ENCODE results near the gene KRT9. TPM values are rescaled to one million over a fixed set of nuclear protein-coding genes. Genes with fewer than 3 reads are reported as not detected.
"Not testable (repeated sequence)": the region's sequence is repeated elsewhere in the genome, so short reads cannot be mapped to it uniquely, and the experiment has no call there.

Gene KRT9
- total RNA-seq, 1 donor from 2014 or later = 0.30 TPM

GRCh38 chr17:41614098-41614497, 42.2 kb upstream of the KRT9 start:
- H3K36me3 Mint-ChIP-seq (ENCODE audit: unreplicated experiment) = no peaks in the 10 kb centered on the region
- no peaks in the 10 kb centered on the region for H3K9me3 Mint-ChIP-seq (ENCODE audit: unreplicated experiment)
- H3K27me3 Mint-ChIP-seq (ENCODE audit: unreplicated experiment) = peaks cover 3% of the 10 kb centered on the region
- DNase-seq (ENCODE audit: extremely low spot score, unreplicated experiment) = no peak
- no peak for TF ChIP-seq CTCF (IDR thresholded peaks at IDR 0.05)
- peaks cover 18% of the 10 kb centered on the region for H3K4me1 Mint-ChIP-seq (ENCODE audit: unreplicated experiment)
- no peak overlapping the region for H3K4me3 Mint-ChIP-seq (ENCODE audit: unreplicated experiment)
- H3K27ac Mint-ChIP-seq (ENCODE audit: unreplicated experiment) = no peak overlapping the region

GRCh38 chr17:41613277-41614082, 41.6 kb upstream of the KRT9 start:
- Mint-ChIP-seq H3K27me3 (ENCODE audit: unreplicated experiment) (peaks cover 8% of the 10 kb centered on the region), H3K9me3 (ENCODE audit: unreplicated experiment) (no peaks in the 10 kb centered on the region), H3K4me1 (ENCODE audit: unreplicated experiment) (peaks cover 18% of the 10 kb centered on the region), H3K4me3 (ENCODE audit: unreplicated experiment) (no peak overlapping the region), H3K27ac (ENCODE audit: unreplicated experiment) (no peak overlapping the region), H3K36me3 (ENCODE audit: unreplicated experiment) (no peaks in the 10 kb centered on the region)
- DNase-seq (ENCODE audit: extremely low spot score, unreplicated experiment) = no peak
- TF ChIP-seq CTCF (IDR thresholded peaks at IDR 0.05) = no peak

- H3K4me1 Mint-ChIP-seq (ENCODE audit: unreplicated experiment) = peaks cover 16% of the 10 kb centered on the region
- not testable (repeated sequence) for H3K36me3 Mint-ChIP-seq (ENCODE audit: unreplicated experiment)
These were observed 40.7 kb upstream of the KRT9 start, which contains the start of gene KRT16 for GRCh38 chr17:41612376-41613160. Gene KRT16, minus strand, starts transcription at chr17:41612767. Its CDS starts 79 bp downstream, at chr17:41612688.

DNA sequence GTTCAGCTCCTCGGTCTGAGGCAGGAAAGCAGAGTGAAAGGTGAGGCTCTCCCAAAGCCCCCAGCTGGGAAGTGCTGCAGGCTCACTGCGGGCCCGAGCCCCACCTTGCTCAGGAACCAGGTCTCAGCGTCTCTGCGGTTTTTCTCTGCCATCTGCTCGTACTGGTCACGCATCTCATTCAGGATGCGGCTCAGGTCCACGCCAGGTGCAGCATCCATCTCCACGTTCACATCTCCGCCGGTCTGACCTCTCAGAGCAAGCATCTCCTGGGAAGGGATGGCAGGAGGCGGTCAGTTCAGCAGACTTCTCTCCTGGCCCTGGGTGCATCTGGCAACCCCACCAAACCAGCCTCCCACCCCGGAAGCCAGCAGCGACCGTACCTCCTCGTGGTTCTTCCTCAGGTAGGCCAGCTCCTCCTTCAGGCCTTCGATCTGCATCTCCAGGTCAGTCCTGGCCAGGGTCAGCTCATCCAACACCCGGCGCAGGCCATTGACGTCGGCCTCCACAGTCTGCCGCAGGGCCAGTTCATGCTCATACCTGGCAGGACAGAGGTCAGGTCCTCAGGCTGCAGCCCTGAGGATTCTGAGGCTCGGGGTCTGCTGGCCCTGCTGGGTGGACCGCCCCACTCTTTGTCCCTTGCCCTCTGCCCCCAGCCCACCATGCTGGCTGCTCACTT, 39.2 kb upstream of the KRT9 start:
- Mint-ChIP-seq H3K4me1 (ENCODE audit: unreplicated experiment) (peaks cover 12% of the 10 kb centered on the region), H3K9me3 (ENCODE audit: unreplicated experiment) (peaks cover 13% of the 10 kb centered on the region), H3K36me3 (ENCODE audit: unreplicated experiment) (peaks cover 4% of the 10 kb centered on the region), H3K27me3 (ENCODE audit: unreplicated experiment) (peaks cover 9% of the 10 kb centered on the region), H3K27ac (ENCODE audit: unreplicated experiment) (no peak overlapping the region), H3K4me3 (ENCODE audit: unreplicated experiment) (no peak overlapping the region)
- no peak for TF ChIP-seq CTCF (IDR thresholded peaks at IDR 0.05)
- no peak for DNase-seq (ENCODE audit: extremely low spot score, unreplicated experiment)

More at GRCh38 chr17:41612376-41613160, 40.7 kb upstream of the KRT9 start, which contains the start of gene KRT16:
- not testable (repeated sequence) for H3K27me3 Mint-ChIP-seq (ENCODE audit: unreplicated experiment); H3K9me3 Mint-ChIP-seq (ENCODE audit: unreplicated experiment); DNase-seq (ENCODE audit: extremely low spot score, unreplicated experiment); H3K27ac Mint-ChIP-seq (ENCODE audit: unreplicated experiment); H3K4me3 Mint-ChIP-seq (ENCODE audit: unreplicated experiment)

GRCh38 chr17:41610061-41610517, 38.2 kb upstream of the KRT9 start:
- peaks cover 12% of the 10 kb centered on the region for H3K4me1 Mint-ChIP-seq (ENCODE audit: unreplicated experiment)
- H3K27ac Mint-ChIP-seq (ENCODE audit: unreplicated experiment); H3K36me3 Mint-ChIP-seq (ENCODE audit: unreplicated experiment); H3K4me3 Mint-ChIP-seq (ENCODE audit: unreplicated experiment); DNase-seq (ENCODE audit: extremely low spot score, unreplicated experiment): not testable (repeated sequence)
- peaks cover 13% of the 10 kb centered on the region for H3K9me3 Mint-ChIP-seq (ENCODE audit: unreplicated experiment)
- peak; percentile 40 for TF ChIP-seq CTCF (IDR thresholded peaks at IDR 0.05)
- H3K27me3 Mint-ChIP-seq (ENCODE audit: unreplicated experiment) = peaks cover 12% of the 10 kb centered on the region

DNA sequence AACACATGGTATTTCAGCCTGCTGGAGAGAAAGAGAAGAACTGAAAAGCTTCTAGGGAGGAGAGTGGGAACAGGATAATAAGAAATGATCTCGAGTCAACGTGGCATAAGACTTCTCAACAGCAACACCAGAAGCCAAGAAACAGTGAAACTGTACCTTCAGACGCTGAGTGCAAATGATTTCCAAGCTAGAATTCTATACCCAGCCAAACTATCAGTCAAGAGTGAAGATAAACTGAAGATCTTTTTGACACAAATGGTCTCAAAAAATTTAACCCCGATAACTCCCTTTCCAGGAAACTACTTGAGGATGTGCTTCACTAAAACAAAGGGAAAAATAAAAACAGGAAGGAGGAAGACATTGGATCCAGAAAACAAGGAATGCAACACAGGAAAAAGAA, 35.1 kb upstream of the KRT9 start:
- not testable (repeated sequence) for H3K27ac Mint-ChIP-seq (ENCODE audit: unreplicated experiment); DNase-seq (ENCODE audit: extremely low spot score, unreplicated experiment); H3K4me3 Mint-ChIP-seq (ENCODE audit: unreplicated experiment); H3K36me3 Mint-ChIP-seq (ENCODE audit: unreplicated experiment); H3K4me1 Mint-ChIP-seq (ENCODE audit: unreplicated experiment)
- H3K27me3 Mint-ChIP-seq (ENCODE audit: unreplicated experiment) = peaks cover 27% of the 10 kb centered on the region
- peaks cover 13% of the 10 kb centered on the region for H3K9me3 Mint-ChIP-seq (ENCODE audit: unreplicated experiment)
